H1 (cell line): ENCODE results near the gene KIF3B. TPM values are rescaled to one million over a fixed set of nuclear protein-coding genes. Genes with fewer than 3 reads are reported as not detected.

Experiments used
- ASH2L ChIP-seq: fragments of 200-600, 300-600 bp; sonication (generic); IDR thresholded peaks from one replicate; pipeline ENCODE4 v1.7.1; 2017; ENCODE audit warnings: low read length
- BACH1 ChIP-seq: IDR thresholded peaks from 2 replicates; pipeline ENCODE4 v1.6.1; 2012; ENCODE audit warnings: low read length, improper control_type of control experiment
- BRCA1 ChIP-seq: IDR thresholded peaks from 2 replicates; pipeline ENCODE4 v1.6.1; 2012; ENCODE audit warnings: low read depth, low read length, improper control_type of control experiment
- CEBPB ChIP-seq: IDR thresholded peaks from 2 replicates; pipeline ENCODE4 v1.6.1; 2012; ENCODE audit warnings: low read depth, low read length
- CHD1 ChIP-seq: IDR thresholded peaks from 2 replicates; pipeline ENCODE4 v1.6.1; 2012; ENCODE audit warnings: low read depth, low read length, improper control_type of control experiment
- CREB1 ChIP-seq: IDR thresholded peaks from 2 replicates; pipeline ENCODE4 v1.6.1; 2012; ENCODE audit warnings: inconsistent platforms
- EP300 ChIP-seq, 2 experiments: IDR thresholded peaks; 1 replicate in 1 of 2; 2 replicates in 1 of 2; pipeline ENCODE4 v1.6.1; 2011 to 2012; ENCODE audit warnings: low read depth in 2 of 2, low read length in 2 of 2, mild to moderate bottlenecking in 2 of 2, borderline replicate concordance in 1 of 2, inconsistent platforms in 1 of 2, moderate library complexity in 1 of 2
- HDAC2 ChIP-seq, 2 experiments: fragments of 300-600 bp in 1 of 2; sonication (generic) in 1 of 2; IDR thresholded peaks; 2 replicates each; pipeline ENCODE4 v1.6.1; 2011 to 2012; ENCODE audit warnings: low read depth in 2 of 2, low read length in 2 of 2, mild to moderate bottlenecking in 2 of 2, moderate library complexity in 2 of 2, borderline replicate concordance in 1 of 2, inconsistent platforms in 1 of 2
- KDM1A ChIP-seq: fragments of 200-600, 300-600 bp; sonication (generic); IDR thresholded peaks from 2 replicates; pipeline ENCODE4 v1.7.1; 2016; ENCODE audit warnings: mild to moderate bottlenecking, low read length, borderline replicate concordance
- KDM4A ChIP-seq: IDR thresholded peaks from one replicate; pipeline ENCODE4 v1.7.1; 2012; ENCODE audit warnings: low read depth, mild to moderate bottlenecking, moderate library complexity, low read length, inconsistent platforms; ENCODE audit not compliant: severe bottlenecking
- MAFK ChIP-seq: IDR thresholded peaks from 2 replicates; pipeline ENCODE4 v1.6.1; 2012; ENCODE audit warnings: low read depth, mild to moderate bottlenecking, improper control_type of control experiment, low read length
- NANOG ChIP-seq: IDR thresholded peaks from 2 replicates; pipeline ENCODE4 v1.6.1; 2011; ENCODE audit warnings: low read length, low read depth, mild to moderate bottlenecking, inconsistent platforms; ENCODE audit not compliant: insufficient read depth, poor library complexity, severe bottlenecking
- PHF8 ChIP-seq: fragments of 200-600 bp; sonication (generic); conservative IDR thresholded peaks from 2 replicates; pipeline ENCODE4 v1.7.1; 2012; ENCODE audit warnings: low read depth, mild to moderate bottlenecking, inconsistent platforms, low read length, moderate library complexity
- RAD21 ChIP-seq, 2 experiments: IDR thresholded peaks in 1 of 2; conservative IDR thresholded peaks in 1 of 2; 2 replicates each; pipeline ENCODE4 v1.6.1; 2011; ENCODE audit warnings: low read depth in 2 of 2, low read length in 2 of 2, improper control_type of control experiment in 1 of 2, inconsistent platforms in 1 of 2, mild to moderate bottlenecking in 1 of 2, moderate library complexity in 1 of 2
- RFX5 ChIP-seq: IDR thresholded peaks from 2 replicates; pipeline ENCODE4 v1.6.1; 2011; ENCODE audit warnings: low read depth, low read length, improper control_type of control experiment, borderline replicate concordance
- RXRA ChIP-seq: IDR thresholded peaks from 2 replicates; pipeline ENCODE4 v1.6.1; 2011; ENCODE audit warnings: low read depth, mild to moderate bottlenecking, low read length, moderate library complexity; ENCODE audit not compliant: insufficient read depth
- SIX5 ChIP-seq: IDR thresholded peaks from 2 replicates; pipeline ENCODE4 v1.6.1; 2011; ENCODE audit warnings: mild to moderate bottlenecking, low read depth, low read length
- SP4 ChIP-seq: IDR thresholded peaks from 2 replicates; pipeline ENCODE4 v1.6.1; 2012; ENCODE audit warnings: low read length, inconsistent platforms
- TAF1 ChIP-seq: IDR thresholded peaks from 2 replicates; pipeline ENCODE4 v1.6.1; 2011; ENCODE audit warnings: mild to moderate bottlenecking, low read depth, low read length
- TCF12 ChIP-seq: IDR thresholded peaks from 2 replicates; pipeline ENCODE4 v1.6.1; 2011; ENCODE audit warnings: low read depth, mild to moderate bottlenecking, low read length
- polyA plus RNA-seq, 7 experiments: library from polyadenylated mRNA; depleted of rRNA in 3 of 7; stranded (reverse) in 5 of 7; unstranded in 2 of 7; fragments of >200 nt in 5 of 7; fragments of 200-250 nt in 2 of 7; gene quantifications; 1 replicate in 5 of 7; 2 replicates in 1 of 7; 4 replicates in 1 of 7; pipeline versions ENCODE4 v1.2.1 to v1.2.3, GENCODE V29; 2011 to 2013; ENCODE audit warnings: missing spikeins in 2 of 7, mixed read lengths in 2 of 7
- total RNA-seq: library from RNA; stranded (reverse); fragmentation: NEBNext Ultra II Directional; extraction: Animal tissue kit (Norgen Biotek cat#: 25700); gene quantifications from 2 replicates; pipeline ENCODE4 v1.2.1, GENCODE V29; 2021
- TF ChIP-seq, protein P1 (sequence below): IDR thresholded peaks from 2 replicates; pipeline ENCODE4 v1.6.1; 2012; ENCODE audit warnings: low read length, inconsistent platforms
- TF ChIP-seq, protein P2 (sequence below): IDR thresholded peaks from 2 replicates; pipeline ENCODE4 v1.6.1; 2011; ENCODE audit warnings: low read depth, mild to moderate bottlenecking, low read length; ENCODE audit not compliant: insufficient read depth

The KIF3B gene
- total and polyA plus RNA-seq, 2 of the 8 experiments (the other 6 are each of a cell fraction or from before 2014, with no cell fraction given): 10.1 to 22.4 TPM

DNA sequence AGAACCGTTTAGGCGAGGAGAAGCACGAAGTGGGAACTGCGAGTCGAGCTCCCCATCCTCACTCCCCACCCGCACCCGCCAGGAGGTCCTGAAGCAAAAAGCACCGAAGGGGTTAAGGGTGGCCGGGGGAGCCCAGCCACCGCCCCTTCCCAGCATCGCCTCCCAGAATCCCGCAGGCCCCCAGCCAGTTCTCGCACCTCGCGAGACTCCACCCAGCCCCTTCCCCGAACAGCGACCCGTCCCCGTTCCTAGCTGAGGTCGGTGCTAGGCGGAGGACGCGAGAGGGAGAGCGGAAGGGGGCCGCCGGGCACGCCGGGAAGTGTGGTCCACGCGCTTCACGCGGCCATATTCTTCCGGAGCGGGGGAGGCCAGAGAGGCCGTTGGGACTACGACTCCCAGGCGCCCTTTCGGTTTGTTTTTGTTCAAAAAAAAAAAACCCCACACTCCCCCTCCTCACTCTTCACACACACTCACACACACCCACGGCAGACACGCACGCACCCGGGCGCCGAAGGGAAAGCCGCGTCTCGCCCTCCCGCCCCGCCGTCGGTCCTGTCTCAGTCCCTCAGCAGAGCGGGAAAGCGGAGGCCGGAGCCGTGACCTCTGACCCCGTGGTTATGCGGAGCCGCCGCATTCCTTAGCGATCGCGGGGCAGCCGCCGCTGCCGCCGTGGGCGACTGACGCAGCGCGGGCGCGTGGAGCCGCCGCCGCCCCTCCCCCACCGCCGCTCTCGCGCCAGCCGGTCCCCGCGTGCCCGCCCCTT lies 80.6 kb downstream of the KIF3B start, which contains the start of gene ASXL1 (continued):
- TF ChIP-seq SIX5: peak; percentile 82
- no peak for TF ChIP-seq RFX5
- TF ChIP-seq RAD21 (IDR thresholded peaks at IDR 0.05 in 1 of 2, conservative IDR thresholded peaks at IDR 0.05 in 1 of 2; ENCODE audit: low read depth in 2 of 2, low read length in 2 of 2): no peak
- no peak for TF ChIP-seq KDM1A
- TF ChIP-seq PHF8: peak; percentile 57
- peak; percentile 67 for TF ChIP-seq TAF1
- peak; percentile 55 for TF ChIP-seq NANOG
- 0 out of 2 replicates have a peak, but pooled peaks have one; percentile 21 for TF ChIP-seq CREB1
- TF ChIP-seq RXRA: no peak
- peak; percentile 100 for TF ChIP-seq KDM4A
- no peak for TF ChIP-seq CHD1
- TF ChIP-seq, protein P1, sequence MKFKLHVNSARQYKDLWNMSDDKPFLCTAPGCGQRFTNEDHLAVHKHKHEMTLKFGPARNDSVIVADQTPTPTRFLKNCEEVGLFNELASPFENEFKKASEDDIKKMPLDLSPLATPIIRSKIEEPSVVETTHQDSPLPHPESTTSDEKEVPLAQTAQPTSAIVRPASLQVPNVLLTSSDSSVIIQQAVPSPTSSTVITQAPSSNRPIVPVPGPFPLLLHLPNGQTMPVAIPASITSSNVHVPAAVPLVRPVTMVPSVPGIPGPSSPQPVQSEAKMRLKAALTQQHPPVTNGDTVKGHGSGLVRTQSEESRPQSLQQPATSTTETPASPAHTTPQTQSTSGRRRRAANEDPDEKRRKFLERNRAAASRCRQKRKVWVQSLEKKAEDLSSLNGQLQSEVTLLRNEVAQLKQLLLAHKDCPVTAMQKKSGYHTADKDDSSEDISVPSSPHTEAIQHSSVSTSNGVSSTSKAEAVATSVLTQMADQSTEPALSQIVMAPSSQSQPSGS: peak; percentile 73; the same call in 1 of the 2 replicates
- TF ChIP-seq ASH2L: peak; percentile 49
- no peak for TF ChIP-seq MAFK
- TF ChIP-seq BRCA1: peak; percentile 100
- 0 out of 2 replicates have a peak, but pooled peaks have one; percentile 46 for TF ChIP-seq TCF12
- peak; percentile 21 to 84; a peak in 2 of 4 replicates for TF ChIP-seq HDAC2 (IDR thresholded peaks at IDR 0.05; ENCODE audit: borderline replicate concordance in 1 of 2, low read depth in 2 of 2, low read length in 2 of 2)
- TF ChIP-seq BACH1: peak; percentile 85
- TF ChIP-seq, protein P2, sequence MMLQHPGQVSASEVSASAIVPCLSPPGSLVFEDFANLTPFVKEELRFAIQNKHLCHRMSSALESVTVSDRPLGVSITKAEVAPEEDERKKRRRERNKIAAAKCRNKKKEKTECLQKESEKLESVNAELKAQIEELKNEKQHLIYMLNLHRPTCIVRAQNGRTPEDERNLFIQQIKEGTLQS: no peak
- peak; percentile 77 for TF ChIP-seq SP4
- no peak for TF ChIP-seq CEBPB
- no peak for TF ChIP-seq EP300 (IDR thresholded peaks at IDR 0.05; ENCODE audit: borderline replicate concordance in 1 of 2, low read depth in 2 of 2, low read length in 2 of 2)
